Activated CD4-positive, alpha-beta T cell treated with anti-CD3 and anti-CD28 coated beads, Interleukin-2, amount 50 U/mL, for 16 hours (primary cell): ENCODE data around the gene GPR149.
A peak's percentile ranks its signal among the peaks of the same experiment; 100 is the strongest.

ENCODE experiments used
- DNase-seq: peaks from one replicate; pipeline ENCODE4 v3.0.0-alpha.2; 2020

The GPR149 gene

GRCh38 chr3:154345422-154346122 lies 84.4 kb downstream of the GPR149 start:
- DNase-seq, result no peak

- no peak for DNase-seq
Measured at GRCh38 chr3:154338570-154338969, 91.4 kb downstream of the GPR149 start.

GRCh38 chr3:154338008-154338407 lies 92.0 kb downstream of the GPR149 start:
- no peak for DNase-seq

DNA sequence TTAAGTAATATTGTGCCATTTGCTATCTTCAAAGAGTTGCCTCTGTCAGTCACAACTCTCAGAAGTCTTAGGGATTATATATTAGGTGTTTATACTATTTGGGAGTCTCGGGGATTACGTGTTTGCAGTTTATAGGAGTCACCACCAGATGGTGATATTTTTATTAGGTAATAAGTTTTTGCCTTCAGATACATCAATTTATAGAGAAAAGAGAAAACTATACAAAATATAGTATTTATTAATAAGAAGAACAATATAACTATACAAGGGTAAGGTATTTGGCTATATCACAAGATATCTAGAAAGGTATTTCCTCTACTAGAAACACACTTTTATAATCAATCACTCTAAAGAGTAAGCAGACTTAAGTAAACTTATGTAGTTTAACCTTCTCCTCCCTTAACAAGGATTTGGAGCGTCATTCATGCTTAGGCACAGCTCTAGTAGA lies 95.0 kb downstream of the GPR149 start:
- no peak for DNase-seq

DNA sequence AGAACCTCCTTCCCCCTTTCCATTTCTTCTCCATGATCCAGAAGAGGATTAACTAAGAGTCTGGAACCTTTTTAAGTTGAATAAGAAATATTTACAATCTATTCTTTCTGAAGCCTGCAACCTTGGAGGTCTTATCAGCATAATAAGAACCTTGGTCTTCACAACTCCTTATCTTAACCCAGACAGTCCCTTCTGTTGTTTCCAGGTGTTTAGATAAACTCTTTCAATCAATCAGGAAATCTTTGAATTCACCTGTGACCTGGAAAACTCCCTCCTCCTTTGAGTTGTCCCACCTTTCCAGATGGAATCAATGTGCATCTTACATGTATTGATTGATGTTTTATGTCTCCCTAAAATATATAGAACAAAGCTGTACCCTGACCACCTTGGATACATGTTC lies 102.1 kb downstream of the GPR149 start:
- no peak for DNase-seq

- DNase-seq, result no peak
Measured at GRCh38 chr3:154324919-154325318, 105.1 kb downstream of the GPR149 start.

- DNase-seq, result peak; percentile 90
Measured at GRCh38 chr3:154323891-154324738, 105.9 kb downstream of the GPR149 start, which contains the start of gene DHX36. TSS of gene DHX36 (minus strand) at chr3:154324487. CDS start at chr3:154324416, 71 bp downstream.

DNA sequence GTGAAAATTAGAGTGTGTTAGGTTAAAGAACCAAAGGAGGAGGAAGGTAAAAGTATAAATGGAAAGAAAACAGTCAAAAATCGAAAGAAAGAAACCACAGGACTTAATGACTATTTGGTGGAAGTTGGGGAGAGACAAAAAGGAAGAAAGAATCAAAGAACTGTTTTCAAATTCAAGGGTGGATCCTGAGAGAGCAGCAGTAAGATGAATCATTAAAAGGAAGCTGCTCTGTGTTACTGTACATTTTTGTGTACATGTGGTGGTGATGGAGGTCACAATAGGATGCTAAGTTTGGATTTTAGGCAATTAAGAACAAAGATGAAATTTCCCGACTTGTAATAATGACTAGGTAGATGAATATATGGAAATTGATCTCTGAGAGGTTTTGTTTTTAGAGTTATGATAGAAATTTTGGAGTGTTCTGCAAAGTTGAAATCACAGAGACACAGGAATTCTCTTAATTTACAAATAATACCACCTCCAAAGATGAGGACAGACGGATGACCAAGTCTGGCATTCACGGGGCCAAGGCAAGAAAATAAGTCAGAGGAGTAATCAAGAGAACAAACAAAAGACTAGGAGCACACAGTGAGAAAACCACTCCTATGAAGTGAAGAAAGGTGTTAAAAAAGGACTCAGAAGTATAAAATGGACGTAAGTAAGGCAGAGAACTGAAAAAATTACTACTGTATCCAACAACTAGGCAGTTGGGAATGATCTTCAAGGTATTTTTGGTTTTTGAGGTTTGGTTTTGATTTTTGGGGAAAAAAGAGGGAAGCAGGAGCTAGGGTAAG lies 112.8 kb downstream of the GPR149 start:
- peak; percentile 36 for DNase-seq

DNA sequence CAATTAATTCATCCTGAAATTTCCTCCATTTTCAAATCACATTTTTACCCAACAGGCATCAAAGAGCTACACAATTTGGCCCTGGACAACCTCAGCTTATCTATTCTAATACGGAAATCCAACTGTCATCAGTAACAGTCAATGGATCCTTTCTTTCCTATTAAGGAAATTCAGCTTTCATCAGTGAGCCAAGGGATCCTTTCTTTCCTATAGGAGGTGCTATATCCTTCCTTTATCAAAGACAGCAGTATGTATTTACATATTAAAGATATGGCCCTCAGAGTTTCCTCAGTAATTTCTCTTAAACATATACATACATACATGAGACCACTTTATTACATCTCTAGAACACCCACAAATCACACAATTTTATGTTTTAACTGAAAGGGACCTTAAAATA lies 115.8 kb downstream of the GPR149 start:
- DNase-seq, result no peak

GRCh38 chr3:154310840-154311239 lies 119.2 kb downstream of the GPR149 start:
- DNase-seq, result no peak

GRCh38 chr3:154307363-154307762 lies 122.6 kb downstream of the GPR149 start:
- DNase-seq, result no peak

DNA sequence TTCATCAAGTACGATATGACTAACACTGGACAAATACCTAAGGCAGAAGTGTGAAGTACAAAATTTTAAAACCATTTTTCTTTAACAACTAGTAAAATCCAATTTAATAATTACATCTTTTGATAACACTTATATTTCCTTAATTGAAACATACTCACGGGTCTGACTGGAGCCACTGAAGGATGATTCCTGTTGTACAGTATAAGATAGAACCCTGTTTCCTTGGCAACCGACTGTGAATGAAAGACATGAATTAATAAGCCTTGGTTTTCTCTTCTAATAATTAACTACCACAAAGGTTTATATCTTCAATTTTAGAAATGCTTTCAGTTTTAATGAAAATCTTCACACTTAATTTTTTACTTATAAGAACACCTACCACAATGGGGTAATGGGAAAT lies 125.1 kb downstream of the GPR149 start:
- DNase-seq, result no peak

- DNase-seq, result no peak
Measured at GRCh38 chr3:154304116-154304786, 125.7 kb downstream of the GPR149 start.

GRCh38 chr3:154301561-154301960 lies 128.4 kb downstream of the GPR149 start:
- DNase-seq, result no peak

DNA sequence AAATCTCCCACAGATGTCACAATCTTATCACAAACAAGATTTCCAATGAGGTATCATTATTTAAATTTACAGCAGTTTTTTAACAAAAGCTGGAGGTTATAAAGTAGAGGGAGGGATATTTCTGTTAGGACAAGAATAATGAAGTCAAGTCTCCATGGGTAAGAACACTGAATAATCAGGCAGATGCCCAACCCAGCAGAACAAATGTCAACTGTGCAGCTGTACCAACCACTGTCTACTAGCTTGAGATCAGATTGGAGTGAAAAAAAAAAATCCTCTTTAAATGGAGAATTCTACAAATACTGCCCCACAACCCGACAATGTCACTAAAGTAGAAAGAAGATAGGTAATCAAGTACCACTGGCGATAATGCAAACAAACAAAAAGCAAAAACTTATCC lies 136.0 kb downstream of the GPR149 start:
- DNase-seq, result no peak

DNA sequence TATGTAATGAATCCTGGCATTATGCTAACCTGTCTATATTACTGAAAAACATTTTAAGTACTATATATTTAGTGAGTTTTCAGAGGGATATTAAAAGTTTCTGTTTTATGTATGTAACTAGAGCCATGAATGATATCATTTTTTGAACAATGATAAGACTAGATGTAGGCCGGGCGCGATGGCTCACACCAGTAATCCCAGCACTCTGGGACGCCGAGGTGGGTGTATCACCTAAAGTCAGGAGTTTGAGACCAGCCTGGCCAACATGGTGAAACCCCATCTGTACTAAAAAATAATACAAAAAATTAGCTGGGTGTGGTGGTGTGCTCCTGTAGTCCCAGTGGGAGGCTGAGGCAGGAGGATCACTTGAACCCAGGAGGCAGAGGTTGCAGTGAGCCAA lies 139.8 kb downstream of the GPR149 start:
- no peak for DNase-seq
